Colonic mucosa (tissue), 4 donors: ENCODE data around the gene SHANK3. TPM values are rescaled to one million over a fixed set of nuclear protein-coding genes. Genes with fewer than 3 reads are reported as not detected.

Source experiments
- DNase-seq: peaks from one replicate; pipeline ENCODE4 v3.0.0-alpha.2; 2020
- H3K27ac ChIP-seq: fragments of 200-600 bp; one replicate; pipeline ENCODE4 v1.8.0; 2021
- H3K27me3 ChIP-seq: fragments of 200-600 bp; one replicate; pipeline ENCODE4 v1.8.0; 2021
- H3K36me3 ChIP-seq: fragments of 200-600 bp; one replicate; pipeline ENCODE4 v1.8.0; 2021
- H3K4me1 ChIP-seq: fragments of 200-600 bp; one replicate; pipeline ENCODE4 v1.8.0; 2021; ENCODE audit warnings: mild to moderate bottlenecking
- H3K4me3 ChIP-seq: fragments of 200-600 bp; one replicate; pipeline ENCODE4 v1.8.0; 2021
- H3K9ac ChIP-seq, 2 donors: one replicate each; pipeline ENCODE4 v1.7.0; 2013; ENCODE audit warnings: control low read depth in 2 of 2, low read depth in 2 of 2, low read length in 2 of 2
- H3K9me3 ChIP-seq: fragments of 200-600 bp; one replicate; pipeline ENCODE4 v1.8.0; 2021
- intact Hi-C: fragments of 100-400 bp; cut with DNase I; formaldehyde crosslinking; loops from one replicate; pipeline ENCODE4 v1.14.1; 2022
- total RNA-seq, 2 donors: library from RNA; stranded (reverse); fragmentation: NEBNext Ultra II Directional in 1 of 2; extraction: Animal tissue kit (Norgen Biotek cat#: 25700) in 1 of 2; gene quantifications; one replicate each; pipeline ENCODE4 v1.2.1, GENCODE V29; 2021
- TF ChIP-seq, protein P1 (sequence below): fragments of 200-600 bp; IDR thresholded peaks from one replicate; pipeline ENCODE4 v1.8.0; 2022; ENCODE audit warnings: antibody characterized with exemption, mild to moderate bottlenecking
- donor health status: healthy.
- donor health status: DM: no; HTN: no; CAD: no.
- donor health status: DM: no; HTN: no; CAD: no.

SHANK3 gene
- total RNA-seq, 2 donors from 2014 or later: 3.6 to 4.3 TPM

DNA sequence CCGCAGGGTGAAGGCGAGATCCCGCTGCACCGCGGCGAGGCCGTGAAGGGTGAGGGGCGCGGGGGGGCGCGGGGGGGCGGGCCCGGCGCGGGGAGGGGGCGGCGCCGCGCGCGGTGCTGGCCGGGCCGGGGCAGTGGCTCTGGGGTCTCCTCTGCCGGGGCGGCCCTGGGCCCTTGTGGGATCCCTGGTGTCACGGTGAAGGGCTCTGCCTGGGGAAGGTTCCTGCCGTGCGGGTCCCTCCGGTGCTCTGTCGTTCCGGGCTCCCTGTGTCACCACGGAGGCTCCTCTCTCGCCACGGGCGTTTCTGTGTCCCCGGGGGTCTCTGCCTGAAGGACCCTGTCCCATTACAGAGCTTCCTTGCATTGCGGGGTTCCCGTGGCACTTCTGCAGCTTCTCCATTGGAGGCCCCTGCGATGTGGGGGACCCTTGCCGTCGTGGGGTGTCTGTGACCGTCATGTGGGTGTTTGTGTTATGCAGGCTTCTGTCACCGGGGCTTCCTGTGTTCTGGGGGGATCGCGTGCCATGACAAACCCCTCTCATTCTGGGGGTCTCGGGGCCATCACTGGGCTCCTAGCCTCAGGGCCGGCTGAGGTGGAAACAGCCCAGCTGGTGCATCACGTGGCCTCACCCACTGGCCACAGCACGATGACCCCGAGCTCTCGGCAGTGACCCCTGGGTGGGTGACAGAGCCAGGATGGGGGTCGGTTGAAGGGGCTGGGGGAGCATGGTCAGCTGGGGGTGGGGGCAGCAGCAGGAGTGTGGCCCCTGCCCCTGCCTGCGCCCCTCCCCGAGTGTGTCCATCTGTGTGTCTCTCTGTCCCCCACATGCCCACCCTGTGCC lies 25.3 kb downstream of the SHANK3 start:
- Histone ChIP-seq H3K27me3 (no peaks in the 10 kb centered on the region), H3K4me1 (no peaks in the 10 kb centered on the region), H3K9ac (no peak overlapping the region), H3K36me3 (no peaks in the 10 kb centered on the region), H3K4me3 (no peak overlapping the region), H3K9me3 (no peaks in the 10 kb centered on the region), H3K27ac (no peak overlapping the region)
- intact Hi-C loops: no loop called here
- DNase-seq: no peak
- TF ChIP-seq, protein P1, sequence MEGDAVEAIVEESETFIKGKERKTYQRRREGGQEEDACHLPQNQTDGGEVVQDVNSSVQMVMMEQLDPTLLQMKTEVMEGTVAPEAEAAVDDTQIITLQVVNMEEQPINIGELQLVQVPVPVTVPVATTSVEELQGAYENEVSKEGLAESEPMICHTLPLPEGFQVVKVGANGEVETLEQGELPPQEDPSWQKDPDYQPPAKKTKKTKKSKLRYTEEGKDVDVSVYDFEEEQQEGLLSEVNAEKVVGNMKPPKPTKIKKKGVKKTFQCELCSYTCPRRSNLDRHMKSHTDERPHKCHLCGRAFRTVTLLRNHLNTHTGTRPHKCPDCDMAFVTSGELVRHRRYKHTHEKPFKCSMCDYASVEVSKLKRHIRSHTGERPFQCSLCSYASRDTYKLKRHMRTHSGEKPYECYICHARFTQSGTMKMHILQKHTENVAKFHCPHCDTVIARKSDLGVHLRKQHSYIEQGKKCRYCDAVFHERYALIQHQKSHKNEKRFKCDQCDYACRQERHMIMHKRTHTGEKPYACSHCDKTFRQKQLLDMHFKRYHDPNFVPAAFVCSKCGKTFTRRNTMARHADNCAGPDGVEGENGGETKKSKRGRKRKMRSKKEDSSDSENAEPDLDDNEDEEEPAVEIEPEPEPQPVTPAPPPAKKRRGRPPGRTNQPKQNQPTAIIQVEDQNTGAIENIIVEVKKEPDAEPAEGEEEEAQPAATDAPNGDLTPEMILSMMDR: no peak

DNA sequence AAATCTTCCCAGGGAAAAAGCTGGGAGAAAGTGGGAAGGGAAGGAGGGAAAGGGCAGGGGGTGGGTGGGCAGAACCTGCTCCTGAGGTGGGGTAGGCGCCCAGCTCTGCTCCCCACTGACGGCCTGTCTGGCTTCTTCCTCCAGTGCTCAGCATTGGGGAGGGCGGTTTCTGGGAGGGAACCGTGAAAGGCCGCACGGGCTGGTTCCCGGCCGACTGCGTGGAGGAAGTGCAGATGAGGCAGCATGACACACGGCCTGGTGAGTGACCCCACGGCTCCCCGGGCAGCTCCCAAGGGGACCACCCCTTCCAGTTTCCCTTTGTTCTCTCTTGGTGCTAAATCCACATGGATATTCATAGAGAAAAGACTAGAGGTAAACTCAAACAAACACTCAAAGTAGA lies 25.9 kb downstream of the SHANK3 start:
- intact Hi-C loops: no loop called here
- H3K27me3 ChIP-seq: no peaks in the 10 kb centered on the region
- H3K27ac ChIP-seq: no peak overlapping the region
- H3K9me3 ChIP-seq: no peaks in the 10 kb centered on the region
- no peak overlapping the region for H3K4me3 ChIP-seq
- TF ChIP-seq, protein P1: no peak
- no peaks in the 10 kb centered on the region for H3K4me1 ChIP-seq
- no peak for DNase-seq
- no peak overlapping the region for H3K9ac ChIP-seq
- no peaks in the 10 kb centered on the region for H3K36me3 ChIP-seq

DNA sequence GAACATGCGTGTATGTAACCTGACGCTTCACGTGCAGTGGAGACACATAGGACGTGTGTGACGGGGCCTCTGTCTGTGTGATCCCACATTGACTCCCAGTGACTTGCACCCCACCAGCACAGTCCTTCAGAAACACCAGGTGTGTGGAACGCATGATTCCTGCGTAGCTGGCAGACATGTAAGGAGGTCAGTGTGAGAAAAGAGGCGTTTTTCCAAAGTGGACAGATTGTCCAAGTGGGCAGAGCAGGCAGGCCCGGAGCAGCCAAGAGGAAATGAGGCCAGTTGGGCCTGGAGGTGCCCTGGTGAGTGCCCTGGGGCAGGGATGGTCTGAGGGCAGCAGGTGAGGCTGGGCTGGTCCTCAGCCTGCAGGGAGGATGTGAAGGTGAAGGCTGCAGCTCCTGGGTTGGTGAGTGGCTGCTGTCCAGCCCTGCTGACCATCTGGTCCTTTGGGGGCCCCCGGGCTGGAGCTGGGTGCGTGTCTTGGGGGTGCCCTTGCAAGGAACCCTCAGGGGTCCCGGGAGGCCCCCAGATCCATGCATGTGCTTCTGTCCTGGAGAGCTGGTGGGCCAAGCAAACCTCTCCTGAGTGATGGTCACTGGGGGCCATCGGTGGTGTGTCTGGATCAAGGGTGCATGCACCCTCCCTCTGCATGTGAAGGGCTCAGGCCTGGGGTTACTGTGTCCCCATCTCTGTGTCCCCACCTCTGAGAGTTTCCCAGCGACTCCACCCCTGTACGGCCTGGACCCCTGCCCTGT lies 26.6 kb downstream of the SHANK3 start:
- intact Hi-C loops: no loop called here
- Histone ChIP-seq H3K9me3 (no peaks in the 10 kb centered on the region), H3K36me3 (no peaks in the 10 kb centered on the region), H3K27ac (no peak overlapping the region), H3K4me3 (no peak overlapping the region), H3K9ac (no peak overlapping the region), H3K27me3 (no peaks in the 10 kb centered on the region), H3K4me1 (no peaks in the 10 kb centered on the region)
- no peak for DNase-seq
- TF ChIP-seq, protein P1: no peak

DNA sequence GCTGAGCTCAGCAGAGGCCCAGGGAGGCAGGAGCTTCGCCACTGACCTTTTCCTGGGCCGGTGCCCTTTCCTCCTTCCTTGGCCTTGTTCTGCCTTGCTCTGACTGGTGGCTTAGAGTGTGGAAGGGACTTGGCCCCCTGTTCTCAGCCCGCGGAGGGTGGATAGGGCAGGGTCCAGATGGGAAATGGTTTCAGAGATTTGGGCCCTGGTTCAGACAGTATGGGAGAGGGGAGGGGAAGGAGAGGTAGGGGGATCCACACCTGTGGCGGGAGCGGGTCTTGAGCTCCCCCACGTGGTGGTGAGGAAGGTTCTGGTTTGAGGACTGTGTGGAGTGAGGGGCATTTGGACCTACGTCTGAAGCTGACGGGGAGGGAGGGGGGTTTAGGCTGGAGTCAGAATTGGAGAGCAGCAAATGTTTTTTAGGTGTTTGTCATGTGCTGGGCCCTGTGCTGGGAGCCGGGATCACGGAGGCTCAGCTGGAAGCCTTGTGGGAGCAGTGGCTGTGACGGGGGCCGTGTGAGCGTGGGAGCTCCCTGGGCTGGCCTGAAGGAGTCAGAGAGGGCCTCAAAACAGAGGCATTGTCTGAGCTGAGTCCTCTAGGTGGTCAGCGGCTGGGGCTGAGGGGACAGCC lies 27.2 kb downstream of the SHANK3 start:
- intact Hi-C loops: no loop called here
- H3K27me3 ChIP-seq: no peaks in the 10 kb centered on the region
- H3K4me3 ChIP-seq: no peak overlapping the region
- H3K9me3 ChIP-seq: no peaks in the 10 kb centered on the region
- TF ChIP-seq, protein P1: no peak
- no peak overlapping the region for H3K27ac ChIP-seq
- no peak for DNase-seq
- no peaks in the 10 kb centered on the region for H3K4me1 ChIP-seq
- no peak overlapping the region for H3K9ac ChIP-seq
- no peaks in the 10 kb centered on the region for H3K36me3 ChIP-seq

DNA sequence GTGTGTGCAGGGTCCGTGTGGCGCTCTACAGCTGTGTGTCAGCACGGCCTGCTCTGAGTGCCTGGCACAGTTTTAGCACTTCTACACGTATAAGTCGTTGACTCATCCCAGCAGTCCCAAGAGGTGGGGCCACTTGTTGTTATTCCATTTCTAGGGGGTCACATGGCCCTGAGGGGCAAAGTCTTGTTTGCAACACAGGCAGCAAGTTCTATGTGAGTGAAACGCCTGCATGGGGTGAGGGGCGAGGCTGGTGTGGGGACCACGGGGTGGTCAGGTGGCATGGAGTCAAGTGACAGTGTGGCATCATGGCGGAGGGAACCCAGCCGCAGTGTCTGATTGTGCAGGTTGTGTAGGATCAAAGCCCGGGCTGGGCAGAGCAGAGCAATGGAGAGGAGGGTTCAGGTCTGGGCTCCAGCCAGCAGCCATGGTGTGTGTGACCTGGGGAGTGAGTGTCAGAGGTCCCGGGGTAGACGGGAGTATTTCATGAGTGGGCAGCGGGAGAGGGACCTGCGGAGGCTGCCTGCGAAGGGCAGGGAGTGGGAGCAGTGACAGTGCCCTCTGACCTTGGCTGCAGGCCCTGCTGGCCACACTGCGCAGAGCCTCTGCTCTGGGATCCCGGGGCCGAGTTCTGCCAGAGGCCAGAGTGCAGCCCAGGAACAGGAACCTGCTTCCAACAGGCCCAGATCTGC lies 27.9 kb downstream of the SHANK3 start:
- intact Hi-C loops: no loop called here
- DNase-seq: no peak
- no peaks in the 10 kb centered on the region for H3K27me3 ChIP-seq
- no peaks in the 10 kb centered on the region for H3K9me3 ChIP-seq
- H3K27ac ChIP-seq: no peak overlapping the region
- no peak overlapping the region for H3K4me3 ChIP-seq
- TF ChIP-seq, protein P1: no peak
- H3K36me3 ChIP-seq: no peaks in the 10 kb centered on the region
- H3K4me1 ChIP-seq: no peaks in the 10 kb centered on the region
- no peak overlapping the region for H3K9ac ChIP-seq
